CD14-positive monocyte (primary cell): ENCODE data around the gene UBAC1. TPM values are rescaled to one million over a fixed set of nuclear protein-coding genes. Genes with fewer than 3 reads are reported as not detected.

Source experiments
- DNase-seq, 3 donors: peaks; one replicate each; pipeline ENCODE4 v3.0.0-alpha.2; 2011 to 2022
- H2AFZ ChIP-seq: 2 replicates; pipeline ENCODE4 v1.6.0; 2012; ENCODE audit warnings: mild to moderate bottlenecking, low read depth, low read length, inconsistent platforms; ENCODE audit not compliant: insufficient read depth, poor library complexity, severe bottlenecking
- H3K27ac ChIP-seq, 2 donors: 1 replicate in 1 of 2; 2 replicates in 1 of 2; pipeline ENCODE4 v1.5.1; 2012 to 2013; ENCODE audit warnings: low read length in 2 of 2, control low read depth in 1 of 2, inconsistent platforms in 1 of 2, low read depth in 1 of 2, mild to moderate bottlenecking in 1 of 2
- H3K27me3 ChIP-seq, 2 donors: one replicate each; pipeline versions ENCODE4 v1.6.0 to v1.6.1; 2011 to 2013; ENCODE audit warnings: low read length in 2 of 2; ENCODE audit not compliant: control insufficient read depth in 2 of 2, insufficient read depth in 2 of 2
- H3K36me3 ChIP-seq, 2 donors: replicated peaks in 1 of 2; 1 replicate in 1 of 2; 2 replicates in 1 of 2; pipeline versions ENCODE4 v1.5.1 to v1.6.1; 2012 to 2013; ENCODE audit warnings: low read length in 2 of 2, control low read depth in 1 of 2, inconsistent platforms in 1 of 2, mild to moderate bottlenecking in 1 of 2; ENCODE audit not compliant: insufficient read depth in 2 of 2, control insufficient read depth in 1 of 2
- H3K4me1 ChIP-seq, 2 donors: 1 replicate in 1 of 2; 2 replicates in 1 of 2; pipeline versions ENCODE4 v1.5.1 to v1.6.1; 2012 to 2013; ENCODE audit warnings: low read length in 2 of 2, control low read depth in 1 of 2, inconsistent platforms in 1 of 2, mild to moderate bottlenecking in 1 of 2, moderate library complexity in 1 of 2; ENCODE audit not compliant: insufficient read depth in 2 of 2, control insufficient read depth in 1 of 2
- H3K4me2 ChIP-seq: replicated peaks from 2 replicates; pipeline ENCODE3; 2012; ENCODE audit warnings: low read length, moderate library complexity, mild to moderate bottlenecking; ENCODE audit not compliant: poor library complexity, severe bottlenecking; ENCODE audit errors: extremely low read depth
- H3K4me3 ChIP-seq, 3 experiments: fragments of 200-600 bp in 1 of 3; sonication (generic) in 1 of 3; replicated peaks in 1 of 3; 1 replicate in 2 of 3; 2 replicates in 1 of 3; pipeline ENCODE4 v1.5.1; 2011 to 2013; ENCODE audit warnings: low read length in 3 of 3, mild to moderate bottlenecking in 3 of 3, control low read depth in 2 of 3, low read depth in 2 of 3, inconsistent platforms in 1 of 3, moderate library complexity in 1 of 3
- H3K79me2 ChIP-seq: 2 replicates; pipeline ENCODE4 v1.6.0; 2012; ENCODE audit warnings: mild to moderate bottlenecking, control low read depth, inconsistent platforms, low read length, moderate library complexity; ENCODE audit not compliant: insufficient read depth
- H3K9ac ChIP-seq: 2 replicates; pipeline ENCODE4 v1.6.0; 2017; ENCODE audit warnings: low read length, mild to moderate bottlenecking; ENCODE audit not compliant: insufficient read depth, poor library complexity, severe bottlenecking
- H3K9me3 ChIP-seq, 2 donors: replicated peaks in 1 of 2; 1 replicate in 1 of 2; 2 replicates in 1 of 2; pipeline versions ENCODE4 v1.5.1 to v1.6.1; 2012 to 2013; ENCODE audit warnings: low read length in 2 of 2, control low read depth in 1 of 2; ENCODE audit not compliant: control insufficient read depth in 1 of 2, insufficient read depth in 1 of 2
- H4K20me1 ChIP-seq: 2 replicates; pipeline ENCODE4 v1.6.0; 2012; ENCODE audit warnings: mild to moderate bottlenecking, low read length, control low read depth, moderate library complexity; ENCODE audit not compliant: insufficient read depth
- H3K27ac Mint-ChIP-seq, 7 donors: one replicate each; pipeline ENCODE4 v1.8.0; 2020; ENCODE audit warnings: mild to moderate bottlenecking in 7 of 7, mixed read lengths in 7 of 7, moderate library complexity in 6 of 7, inconsistent platforms in 2 of 7
- H3K27me3 Mint-ChIP-seq, 3 donors: one replicate each; pipeline ENCODE4 v1.8.0; 2021 to 2022; ENCODE audit warnings: low read depth in 3 of 3, mild to moderate bottlenecking in 3 of 3, mixed read lengths in 3 of 3, moderate library complexity in 3 of 3, inconsistent platforms in 1 of 3
- H3K36me3 Mint-ChIP-seq, 2 donors: one replicate each; pipeline ENCODE4 v1.8.0; 2020; ENCODE audit warnings: mixed read lengths in 2 of 2, inconsistent platforms in 1 of 2, mild to moderate bottlenecking in 1 of 2
- H3K4me1 Mint-ChIP-seq: one replicate; pipeline ENCODE4 v1.8.0; 2020; ENCODE audit warnings: mild to moderate bottlenecking, mixed read lengths
- H3K4me3 Mint-ChIP-seq, 2 donors: one replicate each; pipeline ENCODE4 v1.8.0; 2020; ENCODE audit warnings: mild to moderate bottlenecking in 2 of 2, mixed read lengths in 2 of 2, moderate library complexity in 1 of 2
- H3K9me3 Mint-ChIP-seq, 7 donors: one replicate each; pipeline ENCODE4 v1.8.0; 2020 to 2022; ENCODE audit warnings: mixed read lengths in 7 of 7, mild to moderate bottlenecking in 6 of 7, moderate library complexity in 6 of 7, inconsistent platforms in 2 of 7
- WGBS: methylation state at CpG from one replicate; pipeline ENCODE4 v1.1.5; 2013; ENCODE audit warnings: missing lambda C conversion rate; ENCODE audit not compliant: insufficient coverage; 5-methylcytosine and 5-hydroxymethylcytosine counted together
- intact Hi-C, 2 donors: fragments of 100-400 bp; cut with micrococcal nuclease; formaldehyde crosslinking; loops; one replicate each; pipeline versions ENCODE4 v1.15.0 to v1.15.1; 2023
- polyA plus RNA-seq, 3 donors: library from polyadenylated mRNA; depleted of rRNA in 1 of 3; unstranded in 2 of 3; stranded (reverse) in 1 of 3; fragments of 300-500 nt in 2 of 3; fragments of >200 nt in 1 of 3; fragmentation: Illumina TruSeq in 2 of 3; gene quantifications; 1 replicate in 2 of 3; 2 replicates in 1 of 3; pipeline ENCODE4 v1.2.3, GENCODE V29; 2012 to 2021
- TF ChIP-seq, protein P1 (sequence below): fragments of 200-600 bp; IDR thresholded peaks from one replicate; pipeline ENCODE4 v1.8.0; 2022; ENCODE audit warnings: antibody characterized with exemption, mild to moderate bottlenecking

Gene UBAC1
- polyA plus RNA-seq, 3 donors: 35.8 to 63.1 (median 52.5) TPM

DNA sequence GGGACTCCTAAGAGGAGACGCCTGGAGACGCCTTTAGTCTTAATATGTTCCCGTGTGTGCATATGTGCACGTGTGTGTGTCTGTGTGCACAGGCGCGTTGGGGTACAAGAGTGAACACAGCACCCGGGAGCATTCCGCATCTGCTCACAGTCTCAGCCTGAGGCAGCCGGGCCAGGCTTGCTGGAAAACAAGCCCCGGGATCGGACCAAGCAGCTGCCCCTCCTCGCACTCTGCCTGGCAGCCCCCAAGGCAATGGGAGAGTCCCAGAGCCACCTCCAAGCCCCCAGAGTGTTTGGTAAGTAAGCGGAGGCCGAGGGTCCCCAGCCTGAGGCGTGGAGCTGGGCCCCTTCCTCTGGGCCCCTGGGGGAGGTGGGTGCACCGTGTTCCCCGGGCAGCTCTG is 27.3 kb upstream of the UBAC1 start:
- Mint-ChIP-seq H3K9me3 (no peaks in the 10 kb centered on the region), H3K36me3 (no peaks in the 10 kb centered on the region), H3K4me3 (no peak overlapping the region), H3K4me1 (peaks cover 34% of the 10 kb centered on the region), H3K27ac (no peak overlapping the region), H3K27me3 (peaks cover 6 to 17% (median 6%) of the 10 kb centered on the region in 3 donors)
- TF ChIP-seq, protein P1, sequence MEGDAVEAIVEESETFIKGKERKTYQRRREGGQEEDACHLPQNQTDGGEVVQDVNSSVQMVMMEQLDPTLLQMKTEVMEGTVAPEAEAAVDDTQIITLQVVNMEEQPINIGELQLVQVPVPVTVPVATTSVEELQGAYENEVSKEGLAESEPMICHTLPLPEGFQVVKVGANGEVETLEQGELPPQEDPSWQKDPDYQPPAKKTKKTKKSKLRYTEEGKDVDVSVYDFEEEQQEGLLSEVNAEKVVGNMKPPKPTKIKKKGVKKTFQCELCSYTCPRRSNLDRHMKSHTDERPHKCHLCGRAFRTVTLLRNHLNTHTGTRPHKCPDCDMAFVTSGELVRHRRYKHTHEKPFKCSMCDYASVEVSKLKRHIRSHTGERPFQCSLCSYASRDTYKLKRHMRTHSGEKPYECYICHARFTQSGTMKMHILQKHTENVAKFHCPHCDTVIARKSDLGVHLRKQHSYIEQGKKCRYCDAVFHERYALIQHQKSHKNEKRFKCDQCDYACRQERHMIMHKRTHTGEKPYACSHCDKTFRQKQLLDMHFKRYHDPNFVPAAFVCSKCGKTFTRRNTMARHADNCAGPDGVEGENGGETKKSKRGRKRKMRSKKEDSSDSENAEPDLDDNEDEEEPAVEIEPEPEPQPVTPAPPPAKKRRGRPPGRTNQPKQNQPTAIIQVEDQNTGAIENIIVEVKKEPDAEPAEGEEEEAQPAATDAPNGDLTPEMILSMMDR: no peak
- H3K9me3 ChIP-seq: no peaks in the 10 kb centered on the region
- peaks cover 0 to 5% of the 10 kb centered on the region in 2 donors for H3K27me3 ChIP-seq
- DNase-seq: no peak
- H3K4me1 ChIP-seq: peaks cover 42 to 44% of the 10 kb centered on the region in 2 donors
- intact Hi-C loops: no loop called here
- H3K79me2 ChIP-seq: no peaks in the 10 kb centered on the region
- no peak overlapping the region for H3K4me2 ChIP-seq
- H3K27ac ChIP-seq: no peak overlapping the region
- WGBS: 98% methylated on average over 10 of the region's 17 CpGs
- H4K20me1 ChIP-seq: no peaks in the 10 kb centered on the region
- H3K4me3 ChIP-seq: no peak overlapping the region
- no peaks in the 10 kb centered on the region for H3K36me3 ChIP-seq
- no peak overlapping the region for H2AFZ ChIP-seq
- H3K9ac ChIP-seq: no peak overlapping the region

DNA sequence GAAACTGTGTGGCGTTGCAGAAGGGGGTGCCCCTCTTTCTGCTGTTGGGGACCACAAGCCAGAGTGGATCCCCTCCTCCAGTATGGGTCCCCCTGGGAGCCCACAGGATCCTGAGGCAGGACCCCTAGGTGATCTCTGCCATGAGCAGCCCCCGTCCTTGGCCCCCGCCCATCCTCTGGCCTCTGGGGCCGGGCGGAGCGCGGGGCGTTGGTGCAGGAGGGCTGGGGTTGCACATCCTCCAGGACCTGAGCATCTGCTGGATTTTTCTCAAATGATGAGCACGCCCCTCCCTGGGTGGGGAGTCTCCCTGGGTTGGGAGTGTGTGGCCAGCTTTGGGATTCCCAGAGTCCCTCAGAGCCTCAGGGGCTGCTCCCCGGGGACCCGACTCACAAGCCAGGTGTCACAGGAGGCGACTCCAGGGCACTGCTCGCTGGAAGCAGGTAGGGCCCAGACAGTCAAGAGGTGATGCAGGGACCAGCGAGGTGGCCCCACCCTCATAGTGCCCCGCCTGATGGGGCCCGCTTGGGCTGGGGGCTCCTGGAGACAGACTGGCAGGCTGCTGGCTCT is 26.7 kb upstream of the UBAC1 start:
- H3K27me3 Mint-ChIP-seq: peaks cover 6 to 17% (median 6%) of the 10 kb centered on the region in 3 donors
- Histone ChIP-seq H2AFZ (no peak overlapping the region), H3K27me3 (peaks cover 0 to 5% of the 10 kb centered on the region in 2 donors), H3K4me2 (no peak overlapping the region), H3K27ac (no peak overlapping the region), H3K4me3 (no peak overlapping the region), H3K9me3 (no peaks in the 10 kb centered on the region), H3K36me3 (no peaks in the 10 kb centered on the region), H3K9ac (no peak overlapping the region), H3K79me2 (no peaks in the 10 kb centered on the region), H3K4me1 (peaks cover 36 to 38% of the 10 kb centered on the region in 2 donors), H4K20me1 (no peaks in the 10 kb centered on the region)
- no peaks in the 10 kb centered on the region for H3K36me3 Mint-ChIP-seq
- 94% methylated on average over 14 of the region's 16 CpGs for WGBS
- H3K4me1 Mint-ChIP-seq: peaks cover 31% of the 10 kb centered on the region
- H3K4me3 Mint-ChIP-seq: no peak overlapping the region
- DNase-seq: no peak
- intact Hi-C loops: no loop called here
- H3K9me3 Mint-ChIP-seq: no peaks in the 10 kb centered on the region
- TF ChIP-seq, protein P1: no peak
- H3K27ac Mint-ChIP-seq: no peak overlapping the region
